GM12878 (cell line): ENCODE measurements around the gene EHD2. TPM values are rescaled to one million over a fixed set of nuclear protein-coding genes. Genes with fewer than 3 reads are reported as not detected.

Experiments
- ATAC-seq: fragments of 200-7000 bp; cut with Tn5 transposase; 3 replicates; pipeline ENCODE4 v1.9.1; 2020; ENCODE audit warnings: mild to moderate bottlenecking, moderate library complexity
- BruUV-seq: library from RNA; stranded (reverse); fragments of 400-500 nt; replicated peaks from 2 replicates; lab custom pipeline; 2021; lab: Mats Ljungman, UMichigan
- CTCF ChIA-PET: fragments of 300-600 bp; sonication (Branson Sonifier 250); formaldehyde crosslinking; extraction: SDS; loops from one replicate; lab custom pipeline; 2021; ENCODE audit warnings: inconsistent platforms; lab: Yijun Ruan, JAX
- POLR2A ChIA-PET: fragments of 350-600 bp; formaldehyde crosslinking; extraction: SDS; loops from one replicate; lab custom pipeline; 2021; ENCODE audit warnings: inconsistent platforms; lab: Charles Lee
- RAD21 ChIA-PET: fragments of 300-600 bp; sonication (Branson Sonifier 250); formaldehyde crosslinking; loops from one replicate; lab custom pipeline; 2023; ENCODE audit warnings: antibody characterized with exemption; ENCODE audit not compliant: unreplicated experiment; lab: Charles Lee
- SMC1A ChIA-PET: fragments of 300-600 bp; sonication (Branson Sonifier 250); formaldehyde crosslinking; loops from one replicate; lab custom pipeline; 2023; ENCODE audit not compliant: unreplicated experiment, uncharacterized antibody; lab: Charles Lee
- DNase-seq: peaks from one replicate; pipeline ENCODE4 v3.0.0-alpha.2; 2011; ENCODE audit warnings: low read depth, low spot score
- FAIRE-seq: peaks from 3 replicates; lab custom pipeline; 2011; peaks lifted over from hg19 to GRCh38; lab: Jason Lieb, UNC
- H2AFZ ChIP-seq: 2 replicates; pipeline ENCODE4 v1.6.0; 2011; ENCODE audit warnings: low read depth, low read length, control low read depth; ENCODE audit not compliant: control insufficient read depth
- H3K27ac ChIP-seq: 2 replicates; pipeline ENCODE4 v1.5.1; 2011; ENCODE audit warnings: control low read depth; ENCODE audit not compliant: control insufficient read depth, insufficient read depth
- H3K27me3 ChIP-seq, 2 experiments: replicated peaks in 1 of 2; 2 replicates each; pipeline versions ENCODE4 v1.6.0 to v1.6.1; 2011; ENCODE audit warnings: low read length in 1 of 2; ENCODE audit not compliant: control insufficient read depth in 2 of 2, insufficient read depth in 2 of 2
- H3K36me3 ChIP-seq, 2 experiments: 2 replicates each; pipeline ENCODE4 v1.5.1; 2011; ENCODE audit warnings: low read length in 1 of 2; ENCODE audit not compliant: control insufficient read depth in 2 of 2, insufficient read depth in 2 of 2
- H3K4me1 ChIP-seq: 2 replicates; pipeline ENCODE4 v1.6.1; 2011; ENCODE audit warnings: mild to moderate bottlenecking, low read length, moderate library complexity, mixed read lengths; ENCODE audit not compliant: control insufficient read depth, insufficient read depth
- H3K4me2 ChIP-seq: 2 replicates; pipeline ENCODE4 v1.6.0; 2011; ENCODE audit warnings: control low read depth; ENCODE audit not compliant: control insufficient read depth, insufficient read depth
- H3K4me3 ChIP-seq: fragments of 200-600 bp; sonication (generic); 2 replicates; pipeline ENCODE4 v1.5.1; 2016
- H3K79me2 ChIP-seq: 2 replicates; pipeline ENCODE4 v1.6.0; 2011; ENCODE audit warnings: low read length; ENCODE audit not compliant: control insufficient read depth, insufficient read depth
- H3K9ac ChIP-seq: 2 replicates; pipeline ENCODE4 v1.8.0; 2011; ENCODE audit warnings: low read length, control low read depth, mixed read lengths; ENCODE audit not compliant: control insufficient read depth, insufficient read depth
- H3K9me3 ChIP-seq: replicated peaks from 3 replicates; pipeline ENCODE4 v1.5.1; 2011; ENCODE audit warnings: mild to moderate bottlenecking, low read length; ENCODE audit not compliant: control insufficient read depth, insufficient read depth
- H4K20me1 ChIP-seq: 2 replicates; pipeline ENCODE4 v1.6.0; 2011; ENCODE audit not compliant: control insufficient read depth, insufficient read depth
- ATF7 ChIP-seq: fragments of 450-650 bp; IDR thresholded peaks from 2 replicates; pipeline ENCODE4 v1.6.1; 2016; ENCODE audit warnings: low read depth, mild to moderate bottlenecking
- ETV6 ChIP-seq, 2 experiments: fragments of 450-650 bp in 1 of 2; IDR thresholded peaks in 1 of 2; conservative IDR thresholded peaks in 1 of 2; 2 replicates each; pipeline ENCODE4 v1.6.1; 2014; ENCODE audit warnings: antibody characterized with exemption in 1 of 2, borderline replicate concordance in 1 of 2, low read depth in 1 of 2, mild to moderate bottlenecking in 1 of 2, moderate library complexity in 1 of 2
- EZH2 ChIP-seq: IDR thresholded peaks from 2 replicates; pipeline ENCODE4 v1.6.1; 2012; ENCODE audit warnings: low read depth, mild to moderate bottlenecking, control low read depth, inconsistent platforms, low read length, borderline replicate concordance; ENCODE audit not compliant: control insufficient read depth
- FOXM1 ChIP-seq: IDR thresholded peaks from 2 replicates; pipeline ENCODE4 v1.6.1; 2012; ENCODE audit warnings: low read depth, mild to moderate bottlenecking, inconsistent platforms, low read length, moderate library complexity
- HDAC2 ChIP-seq: fragments of 200-600 bp; sonication (generic); IDR thresholded peaks from 2 replicates; pipeline ENCODE4 v1.6.1; 2017
- HDAC6 ChIP-seq: fragments of 200-600 bp; sonication (generic); IDR thresholded peaks from one replicate; pipeline ENCODE4 v1.8.0; 2017; ENCODE audit warnings: antibody characterized with exemption; ENCODE audit not compliant: unreplicated experiment
- HDGF ChIP-seq: fragments of 450-650 bp; IDR thresholded peaks from 2 replicates; pipeline ENCODE4 v1.6.1; 2016; ENCODE audit warnings: antibody characterized with exemption
- TARDBP ChIP-seq: IDR thresholded peaks from 2 replicates; pipeline ENCODE4 v1.6.1; 2016; ENCODE audit warnings: borderline replicate concordance
- ZZZ3 ChIP-seq: IDR thresholded peaks from 2 replicates; pipeline ENCODE4 v1.6.1; 2011; ENCODE audit warnings: low read depth; ENCODE audit not compliant: control insufficient read depth, insufficient read length
- WGBS: methylation state at CpG from one replicate; pipeline ENCODE4 v1.1.6; 2016; ENCODE audit warnings: low lambda C conversion rate; ENCODE audit not compliant: insufficient replicate concordance, insufficient coverage; ENCODE audit errors: missing lambda C conversion rate; 5-methylcytosine and 5-hydroxymethylcytosine counted together
- in situ Hi-C: fragments of 300-500 bp; cut with MboI; formaldehyde crosslinking; loops from 9 replicates; pipeline ENCODE4 v1.14.3; 2018; ENCODE audit warnings: mixed read lengths
- intact Hi-C: fragments of 100-400 bp; cut with micrococcal nuclease; formaldehyde crosslinking; loops from one replicate; pipeline ENCODE4 v1.14.2; 2022; ENCODE audit not compliant: unreplicated experiment
- polyA plus RNA-seq, 11 experiments: library from polyadenylated mRNA; depleted of rRNA in 4 of 11; unstranded in 6 of 11; stranded (reverse) in 5 of 11; fragments of >200 nt; fragmentation: Nextera tagmentation in 4 of 11; fragmentation: Illumina TruSeq in 1 of 11; extraction: Ambion mirVana in 4 of 11; extraction: Trizol in 1 of 11; gene quantifications; 1 replicate in 1 of 11; 2 replicates in 10 of 11; pipeline versions ENCODE4 v1.2.1 to v1.2.3, GENCODE V29; 2011 to 2016; ENCODE audit warnings: inconsistent platforms in 2 of 11, missing spikeins in 2 of 11, low read depth in 1 of 11
- total RNA-seq, 4 experiments: library from RNA; depleted of rRNA in 3 of 4; stranded (reverse); fragments of >200 nt in 3 of 4; fragmentation: Illumina TruSeq in 1 of 4; extraction: Trizol in 1 of 4; gene quantifications; 2 replicates each; pipeline versions ENCODE4 v1.2.1 to v1.2.3, GENCODE V29; 2013 to 2021
- TF ChIP-seq, protein P1 (sequence below): IDR thresholded peaks from 2 replicates; pipeline ENCODE4 v1.6.1; 2011; ENCODE audit warnings: low read depth, mild to moderate bottlenecking, low read length, moderate library complexity, borderline replicate concordance; ENCODE audit errors: extremely low read depth
- TF ChIP-seq, protein P2 (sequence below): IDR thresholded peaks from 2 replicates; pipeline ENCODE4 v1.6.1; 2012; ENCODE audit warnings: improper control_type of control experiment, low read depth, low read length; ENCODE audit not compliant: insufficient replicate concordance
- TF ChIP-seq, protein P3 (sequence below): fragments of 450-650 bp; IDR thresholded peaks from 2 replicates; pipeline ENCODE4 v1.6.1; 2014; ENCODE audit warnings: mild to moderate bottlenecking
- TF ChIP-seq, protein P4 (sequence below): fragments of 450-650 bp; IDR thresholded peaks from 2 replicates; pipeline ENCODE4 v1.6.1; 2017; ENCODE audit warnings: mild to moderate bottlenecking, low read depth, inconsistent platforms; ENCODE audit not compliant: poor library complexity, severe bottlenecking

The EHD2 gene
- total and polyA plus RNA-seq, 10 of the 15 experiments (the other 5 are each of a cell fraction or from before 2014, with no cell fraction given) = 0.12 to 0.24 (median 0.23) TPM; not detected in 7

DNA sequence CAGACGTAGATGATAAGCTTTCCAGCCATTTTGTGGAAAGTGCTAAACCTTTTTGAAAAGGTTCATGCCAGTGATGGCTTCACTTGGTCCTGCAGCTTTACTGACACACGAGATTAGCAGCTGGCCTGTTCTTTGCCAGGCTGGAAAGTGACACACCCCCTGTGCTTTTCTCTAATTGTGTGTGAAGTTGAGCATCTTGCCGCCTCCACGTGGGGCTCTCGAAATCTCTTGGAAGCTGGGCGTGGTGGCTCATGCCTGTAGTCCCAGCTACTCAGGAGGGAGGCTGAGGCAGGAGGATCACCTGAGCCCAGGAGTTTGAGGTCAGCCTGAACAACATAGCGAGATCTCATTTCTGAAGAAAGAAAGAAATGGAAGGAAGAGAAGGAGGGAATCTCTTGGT is 25.3 kb upstream of the EHD2 start:
- ChIA-PET CTCF (interaction anchor here (0.7 to 1.0 kb wide), 5 partner anchors 14 to 337 kb away, joined by 3 to 5 read pairs (median 3); no protein-coding TSS in a partner anchor), RAD21 (interaction anchor here (0.7 kb wide), 1 partner anchor 167 kb away, joined by 3 read pairs; no protein-coding TSS in a partner anchor), POLR2A (interaction anchor here (1.4 kb wide), 1 partner anchor 10 kb away, joined by 3 read pairs; no protein-coding TSS in a partner anchor), SMC1A (interaction anchor here (0.6 to 1.0 kb wide), 3 partner anchors 162 to 254 kb away, joined by 3 to 5 read pairs (median 4); no protein-coding TSS in a partner anchor)
- Histone ChIP-seq H3K9ac (no peak overlapping the region), H3K27me3 (no peaks in the 10 kb centered on the region), H3K4me3 (no peak overlapping the region), H3K4me2 (no peak overlapping the region), H3K79me2 (no peaks in the 10 kb centered on the region), H2AFZ (no peak overlapping the region), H3K27ac (no peak overlapping the region), H3K4me1 (no peaks in the 10 kb centered on the region), H3K36me3 (peaks cover 0 to 3% of the 10 kb centered on the region in 2 experiments; a peak in 1 of 4 replicates), H3K9me3 (no peaks in the 10 kb centered on the region), H4K20me1 (no peaks in the 10 kb centered on the region)
- FAIRE-seq (no peak), ATAC-seq (no peak), DNase-seq (no peak)
- no TSS peak for BruUV-seq
- intact Hi-C loops = no loop called here
- 86% methylated on average over 7 of the region's 7 CpGs for WGBS
- in situ Hi-C loops = no loop called here
- no peak for TF ChIP-seq TARDBP
- no peak for TF ChIP-seq FOXM1
- TF ChIP-seq, protein P1, sequence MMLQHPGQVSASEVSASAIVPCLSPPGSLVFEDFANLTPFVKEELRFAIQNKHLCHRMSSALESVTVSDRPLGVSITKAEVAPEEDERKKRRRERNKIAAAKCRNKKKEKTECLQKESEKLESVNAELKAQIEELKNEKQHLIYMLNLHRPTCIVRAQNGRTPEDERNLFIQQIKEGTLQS = no peak
- TF ChIP-seq EZH2 = no peak
- TF ChIP-seq ATF7 = no peak
- TF ChIP-seq ETV6 (conservative IDR thresholded peaks at IDR 0.05 in 1 of 2, IDR thresholded peaks at IDR 0.05 in 1 of 2; ENCODE audit: borderline replicate concordance in 1 of 2, low read depth in 1 of 2) = no peak
- TF ChIP-seq ZZZ3 = no peak
- TF ChIP-seq, protein P2, sequence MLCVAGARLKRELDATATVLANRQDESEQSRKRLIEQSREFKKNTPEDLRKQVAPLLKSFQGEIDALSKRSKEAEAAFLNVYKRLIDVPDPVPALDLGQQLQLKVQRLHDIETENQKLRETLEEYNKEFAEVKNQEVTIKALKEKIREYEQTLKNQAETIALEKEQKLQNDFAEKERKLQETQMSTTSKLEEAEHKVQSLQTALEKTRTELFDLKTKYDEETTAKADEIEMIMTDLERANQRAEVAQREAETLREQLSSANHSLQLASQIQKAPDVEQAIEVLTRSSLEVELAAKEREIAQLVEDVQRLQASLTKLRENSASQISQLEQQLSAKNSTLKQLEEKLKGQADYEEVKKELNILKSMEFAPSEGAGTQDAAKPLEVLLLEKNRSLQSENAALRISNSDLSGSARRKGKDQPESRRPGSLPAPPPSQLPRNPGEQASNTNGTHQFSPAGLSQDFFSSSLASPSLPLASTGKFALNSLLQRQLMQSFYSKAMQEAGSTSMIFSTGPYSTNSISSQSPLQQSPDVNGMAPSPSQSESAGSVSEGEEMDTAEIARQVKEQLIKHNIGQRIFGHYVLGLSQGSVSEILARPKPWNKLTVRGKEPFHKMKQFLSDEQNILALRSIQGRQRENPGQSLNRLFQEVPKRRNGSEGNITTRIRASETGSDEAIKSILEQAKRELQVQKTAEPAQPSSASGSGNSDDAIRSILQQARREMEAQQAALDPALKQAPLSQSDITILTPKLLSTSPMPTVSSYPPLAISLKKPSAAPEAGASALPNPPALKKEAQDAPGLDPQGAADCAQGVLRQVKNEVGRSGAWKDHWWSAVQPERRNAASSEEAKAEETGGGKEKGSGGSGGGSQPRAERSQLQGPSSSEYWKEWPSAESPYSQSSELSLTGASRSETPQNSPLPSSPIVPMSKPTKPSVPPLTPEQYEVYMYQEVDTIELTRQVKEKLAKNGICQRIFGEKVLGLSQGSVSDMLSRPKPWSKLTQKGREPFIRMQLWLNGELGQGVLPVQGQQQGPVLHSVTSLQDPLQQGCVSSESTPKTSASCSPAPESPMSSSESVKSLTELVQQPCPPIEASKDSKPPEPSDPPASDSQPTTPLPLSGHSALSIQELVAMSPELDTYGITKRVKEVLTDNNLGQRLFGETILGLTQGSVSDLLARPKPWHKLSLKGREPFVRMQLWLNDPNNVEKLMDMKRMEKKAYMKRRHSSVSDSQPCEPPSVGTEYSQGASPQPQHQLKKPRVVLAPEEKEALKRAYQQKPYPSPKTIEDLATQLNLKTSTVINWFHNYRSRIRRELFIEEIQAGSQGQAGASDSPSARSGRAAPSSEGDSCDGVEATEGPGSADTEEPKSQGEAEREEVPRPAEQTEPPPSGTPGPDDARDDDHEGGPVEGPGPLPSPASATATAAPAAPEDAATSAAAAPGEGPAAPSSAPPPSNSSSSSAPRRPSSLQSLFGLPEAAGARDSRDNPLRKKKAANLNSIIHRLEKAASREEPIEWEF = no peak
- no peak for TF ChIP-seq HDAC2
- no peak for TF ChIP-seq HDAC6
- TF ChIP-seq, protein P3, sequence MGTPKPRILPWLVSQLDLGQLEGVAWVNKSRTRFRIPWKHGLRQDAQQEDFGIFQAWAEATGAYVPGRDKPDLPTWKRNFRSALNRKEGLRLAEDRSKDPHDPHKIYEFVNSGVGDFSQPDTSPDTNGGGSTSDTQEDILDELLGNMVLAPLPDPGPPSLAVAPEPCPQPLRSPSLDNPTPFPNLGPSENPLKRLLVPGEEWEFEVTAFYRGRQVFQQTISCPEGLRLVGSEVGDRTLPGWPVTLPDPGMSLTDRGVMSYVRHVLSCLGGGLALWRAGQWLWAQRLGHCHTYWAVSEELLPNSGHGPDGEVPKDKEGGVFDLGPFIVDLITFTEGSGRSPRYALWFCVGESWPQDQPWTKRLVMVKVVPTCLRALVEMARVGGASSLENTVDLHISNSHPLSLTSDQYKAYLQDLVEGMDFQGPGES = no peak
- TF ChIP-seq, protein P4, sequence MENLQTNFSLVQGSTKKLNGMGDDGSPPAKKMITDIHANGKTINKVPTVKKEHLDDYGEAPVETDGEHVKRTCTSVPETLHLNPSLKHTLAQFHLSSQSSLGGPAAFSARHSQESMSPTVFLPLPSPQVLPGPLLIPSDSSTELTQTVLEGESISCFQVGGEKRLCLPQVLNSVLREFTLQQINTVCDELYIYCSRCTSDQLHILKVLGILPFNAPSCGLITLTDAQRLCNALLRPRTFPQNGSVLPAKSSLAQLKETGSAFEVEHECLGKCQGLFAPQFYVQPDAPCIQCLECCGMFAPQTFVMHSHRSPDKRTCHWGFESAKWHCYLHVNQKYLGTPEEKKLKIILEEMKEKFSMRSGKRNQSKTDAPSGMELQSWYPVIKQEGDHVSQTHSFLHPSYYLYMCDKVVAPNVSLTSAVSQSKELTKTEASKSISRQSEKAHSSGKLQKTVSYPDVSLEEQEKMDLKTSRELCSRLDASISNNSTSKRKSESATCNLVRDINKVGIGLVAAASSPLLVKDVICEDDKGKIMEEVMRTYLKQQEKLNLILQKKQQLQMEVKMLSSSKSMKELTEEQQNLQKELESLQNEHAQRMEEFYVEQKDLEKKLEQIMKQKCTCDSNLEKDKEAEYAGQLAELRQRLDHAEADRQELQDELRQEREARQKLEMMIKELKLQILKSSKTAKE = no peak
- TF ChIP-seq HDGF = no peak
